Measurements from ENCODE around the gene IL1RAPL1. TPM values are rescaled to one million over a fixed set of nuclear protein-coding genes. Genes with fewer than 3 reads are reported as not detected.

IL1RAPL1 gene
- total RNA-seq, 4 donors from 2014 or later: 0.78 TPM; not detected in 3

DNA sequence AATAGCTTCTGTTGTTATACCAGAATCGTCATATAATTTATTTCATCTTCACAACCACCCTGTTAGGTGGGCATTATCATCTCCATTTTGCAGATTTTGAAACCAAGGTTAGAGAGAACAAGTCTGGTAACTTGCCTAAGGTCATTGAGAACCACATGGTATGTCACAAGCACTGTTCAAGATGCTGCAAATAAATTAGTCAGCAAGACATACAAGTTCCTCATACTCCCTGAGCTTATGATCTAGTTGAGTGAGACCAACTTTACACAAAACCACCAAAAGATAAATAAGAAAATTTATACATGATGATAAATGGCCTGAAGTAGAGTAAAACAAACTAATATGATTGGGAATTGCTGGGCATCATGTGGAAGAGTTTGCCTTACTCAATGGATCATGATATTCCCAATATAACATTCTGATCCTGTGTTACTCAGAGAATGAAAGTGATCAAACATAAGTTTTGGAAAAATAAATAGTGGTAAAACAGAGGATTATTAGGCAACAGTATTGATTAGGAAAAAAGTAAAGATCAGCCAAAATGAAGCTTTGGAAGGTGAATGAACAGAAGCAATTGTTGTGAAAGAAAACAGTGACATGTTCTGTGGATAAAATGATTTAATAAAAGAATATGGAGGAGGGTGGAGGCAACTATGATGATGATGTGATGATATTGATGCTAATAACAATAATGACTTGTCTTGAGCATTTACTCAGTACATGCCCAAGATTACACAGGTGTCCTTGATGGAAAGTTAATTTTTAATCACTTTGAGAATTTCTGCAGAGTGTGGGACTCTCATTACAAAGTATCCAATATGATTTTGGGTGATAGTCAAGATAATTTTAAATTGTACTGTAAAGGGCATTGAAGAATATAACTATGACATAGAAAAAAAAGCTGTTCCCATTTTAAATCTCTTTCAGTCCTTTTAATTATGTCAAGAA lies 34.1 kb upstream of the IL1RAPL1 start:
- WGBS, 2 donors: 64 to 84% methylated on average over 1 of the region's 1 CpG
- no peaks in the 10 kb centered on the region for H3K9me3 ChIP-seq
- H3K27ac ChIP-seq: no peak overlapping the region
- intact Hi-C loops (cut with DNase I): no loop called here
- no peaks in the 10 kb centered on the region for H3K4me1 ChIP-seq
- no peaks in the 10 kb centered on the region for H3K36me3 ChIP-seq
- no peak overlapping the region for H3K4me3 ChIP-seq (replicated peaks in 1 of 3)
- no peaks in the 10 kb centered on the region for H3K27me3 ChIP-seq
- TF ChIP-seq CTCF (IDR thresholded peaks at IDR 0.05) (no peak), POLR2A (IDR thresholded peaks at IDR 0.05) (no peak)
- no peak for DNase-seq

DNA sequence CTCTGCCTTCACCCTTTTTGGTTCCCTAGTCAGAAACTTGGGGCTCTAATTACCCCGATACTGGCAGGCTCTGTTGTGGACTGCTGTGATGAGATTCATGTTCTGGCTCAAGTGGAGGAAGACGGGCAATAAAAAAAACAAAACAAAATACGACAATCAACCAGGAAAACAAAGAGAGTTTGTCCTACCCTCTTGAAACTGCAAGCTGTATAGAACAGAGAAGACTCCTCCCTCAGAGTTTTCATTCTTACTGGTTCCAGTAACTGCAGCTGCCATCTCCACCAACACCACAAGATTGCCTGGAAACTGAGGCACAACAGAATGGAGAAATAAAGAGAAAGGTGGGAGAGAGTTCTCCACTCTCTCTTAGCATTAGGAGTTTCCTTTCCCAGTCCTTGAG lies 11.1 kb upstream of the IL1RAPL1 start:
- Histone ChIP-seq H3K36me3 (no peaks in the 10 kb centered on the region), H3K4me1 (no peaks in the 10 kb centered on the region), H3K27me3 (no peaks in the 10 kb centered on the region), H3K27ac (no peak overlapping the region), H3K4me3 (replicated peaks in 1 of 3) (no peak overlapping the region), H3K9me3 (no peaks in the 10 kb centered on the region)
- TF ChIP-seq POLR2A (IDR thresholded peaks at IDR 0.05) (no peak), CTCF (IDR thresholded peaks at IDR 0.05) (no peak)
- intact Hi-C loops (cut with DNase I): no loop called here
- 40 to 52% methylated on average over 3 of the region's 3 CpGs for WGBS, 2 donors
- DNase-seq: no peak

DNA sequence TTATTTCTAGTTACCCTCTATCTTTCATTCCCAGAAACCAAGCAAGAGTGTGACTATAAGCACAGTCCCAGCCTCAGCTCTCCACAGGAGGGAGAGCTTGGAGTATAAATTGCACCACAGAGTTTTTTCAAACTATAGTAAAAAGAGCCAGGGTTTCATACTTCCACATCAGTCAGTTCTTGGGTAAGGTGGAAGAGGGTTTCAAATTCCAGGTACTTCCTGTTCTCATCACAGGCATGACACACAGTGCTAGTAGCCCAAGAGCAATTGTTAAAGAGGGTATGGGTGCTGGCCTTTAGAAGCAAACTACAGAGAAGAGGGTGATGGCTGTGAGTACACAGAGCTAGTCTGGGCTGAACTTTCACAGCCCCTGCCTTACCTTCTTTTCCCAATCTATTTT lies 5.7 kb upstream of the IL1RAPL1 start:
- no peaks in the 10 kb centered on the region for H3K9me3 ChIP-seq

DNA sequence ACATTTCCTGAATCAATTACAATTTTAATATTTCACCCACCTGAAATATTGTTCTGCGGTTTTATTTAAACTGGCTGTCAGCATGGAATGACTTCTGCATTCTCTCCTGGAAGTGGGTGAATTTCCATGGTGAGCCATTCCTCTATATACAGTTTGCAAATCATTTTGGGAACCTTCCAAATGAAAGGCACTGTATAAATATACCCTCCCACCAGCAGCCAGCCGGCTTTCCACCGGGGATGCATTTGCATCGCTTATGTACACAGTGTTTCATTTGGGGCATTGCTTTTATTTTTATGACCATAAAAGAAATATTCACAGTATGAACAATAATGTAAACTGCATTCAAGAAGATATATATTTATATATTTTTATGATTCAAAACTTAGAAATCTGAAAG lies 4.7 kb upstream of the IL1RAPL1 start:
- no peaks in the 10 kb centered on the region for H3K27me3 ChIP-seq
- WGBS, 2 donors: 30 to 33% methylated on average over 4 of the region's 4 CpGs
- TF ChIP-seq CTCF (IDR thresholded peaks at IDR 0.05) (no peak), POLR2A (IDR thresholded peaks at IDR 0.05) (no peak)
- H3K4me3 ChIP-seq (replicated peaks in 1 of 3): no peak overlapping the region
- DNase-seq: no peak
- intact Hi-C loops (cut with DNase I): no loop called here
- H3K27ac ChIP-seq: no peak overlapping the region
- no peaks in the 10 kb centered on the region for H3K4me1 ChIP-seq
- no peaks in the 10 kb centered on the region for H3K9me3 ChIP-seq
- no peaks in the 10 kb centered on the region for H3K36me3 ChIP-seq

More for the DNA sequence above, 5.7 kb upstream of the IL1RAPL1 start:
- Histone ChIP-seq H3K27me3 (no peaks in the 10 kb centered on the region), H3K4me3 (replicated peaks in 1 of 3) (no peak overlapping the region), H3K27ac (no peak overlapping the region), H3K4me1 (no peaks in the 10 kb centered on the region), H3K36me3 (no peaks in the 10 kb centered on the region)
- no peak for TF ChIP-seq POLR2A (IDR thresholded peaks at IDR 0.05)
- no peak for TF ChIP-seq CTCF (IDR thresholded peaks at IDR 0.05)
- intact Hi-C loops (cut with DNase I): no loop called here
- no peak for DNase-seq

DNA sequence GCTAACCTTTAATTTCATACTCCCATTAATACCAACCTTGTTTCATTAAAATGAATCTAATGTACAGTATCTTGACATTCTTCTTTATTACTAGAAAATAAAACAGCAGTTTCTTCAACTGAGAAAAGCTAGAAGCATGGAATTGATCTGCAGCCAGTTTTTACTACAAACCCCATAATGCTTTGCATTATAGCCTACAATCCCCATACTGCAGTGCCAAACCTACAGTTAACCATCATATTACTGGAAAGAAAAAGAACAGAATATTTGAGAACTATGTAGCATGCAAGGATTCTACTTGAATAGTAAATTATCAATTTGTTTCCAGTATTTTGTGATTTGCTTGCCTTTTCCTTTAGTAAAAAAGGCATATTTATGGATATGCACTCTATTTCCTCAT lies 3.2 kb upstream of the IL1RAPL1 start:
- Histone ChIP-seq H3K27ac (no peak overlapping the region), H3K27me3 (no peaks in the 10 kb centered on the region), H3K9me3 (no peaks in the 10 kb centered on the region), H3K36me3 (no peaks in the 10 kb centered on the region), H3K4me3 (replicated peaks in 1 of 3) (no peak overlapping the region), H3K4me1 (no peaks in the 10 kb centered on the region)
- TF ChIP-seq POLR2A (IDR thresholded peaks at IDR 0.05) (no peak), CTCF (IDR thresholded peaks at IDR 0.05) (no peak)
- intact Hi-C loops (cut with DNase I): no loop called here
- DNase-seq: no peak

Measured in thyroid gland (tissue), 4 donors.